Mucosa of rectum (tissue), 2 donors: ENCODE results near the gene XNDC1N.

ENCODE experiments used
- H3K27ac ChIP-seq, 2 donors: one replicate each; pipeline ENCODE4 v1.7.0; 2013; ENCODE audit warnings: inconsistent platforms in 2 of 2, low read depth in 2 of 2, low read length in 2 of 2
- H3K27me3 ChIP-seq, 2 donors: one replicate each; pipeline ENCODE4 v1.7.0; 2013; ENCODE audit warnings: low read length in 2 of 2; ENCODE audit not compliant: control insufficient read depth in 2 of 2, insufficient read depth in 2 of 2
- H3K36me3 ChIP-seq, 2 donors: one replicate each; pipeline ENCODE4 v1.7.0; 2013; ENCODE audit warnings: low read length in 2 of 2; ENCODE audit not compliant: control insufficient read depth in 2 of 2, insufficient read depth in 2 of 2
- H3K4me1 ChIP-seq, 2 donors: one replicate each; pipeline ENCODE4 v1.7.0; 2013; ENCODE audit warnings: low read length in 2 of 2, mild to moderate bottlenecking in 1 of 2; ENCODE audit not compliant: control insufficient read depth in 2 of 2, insufficient read depth in 2 of 2
- H3K4me3 ChIP-seq, 2 donors: one replicate each; pipeline ENCODE4 v1.7.0; 2013; ENCODE audit warnings: low read length in 2 of 2
- H3K9ac ChIP-seq, 2 donors: one replicate each; pipeline ENCODE4 v1.7.0; 2013; ENCODE audit warnings: low read length in 2 of 2, low read depth in 1 of 2, mild to moderate bottlenecking in 1 of 2
- H3K9me3 ChIP-seq, 2 donors: one replicate each; pipeline ENCODE4 v1.7.0; 2013; ENCODE audit warnings: low read length in 2 of 2; ENCODE audit not compliant: control insufficient read depth in 2 of 2
- donor health status: healthy.
- donor health status: Normal muscosa, but diverticular disease.

Gene XNDC1N

GRCh38 chr11:71927820-71928736, at the start of gene XNDC1N:
Gene XNDC1N, minus strand, starts transcription at chr11:71928594. Its CDS starts 5,241 bp downstream, at chr11:71923353.
- Histone ChIP-seq H3K4me1 (peaks cover 10 to 16% of the 10 kb centered on the region in 2 donors), H3K9me3 (no peaks in the 10 kb centered on the region), H3K27me3 (no peaks in the 10 kb centered on the region), H3K9ac (peak within 1 kb of the TSS; percentile 79 to 97), H3K4me3 (peak within 1 kb of the TSS; percentile 96 to 97), H3K27ac (peak within 1 kb of the TSS; percentile 92 to 93), H3K36me3 (no peaks in the 10 kb centered on the region)

GRCh38 chr11:71977743-71978418, 49.5 kb upstream of the XNDC1N start:
- Histone ChIP-seq H3K27me3 (no peaks in the 10 kb centered on the region), H3K9ac (no peak overlapping the region), H3K4me3 (no peak overlapping the region), H3K36me3 (peaks cover 3 to 13% of the 10 kb centered on the region in 2 donors), H3K27ac (no peak overlapping the region), H3K9me3 (no peaks in the 10 kb centered on the region), H3K4me1 (no peaks in the 10 kb centered on the region)

- no peak overlapping the region for H3K9ac ChIP-seq
- H3K27me3 ChIP-seq, result no peaks in the 10 kb centered on the region
- H3K4me3 ChIP-seq, result no peak overlapping the region
- no peaks in the 10 kb centered on the region for H3K9me3 ChIP-seq
- peaks cover 3 to 13% of the 10 kb centered on the region in 2 donors for H3K36me3 ChIP-seq
- no peak overlapping the region for H3K27ac ChIP-seq
- no peaks in the 10 kb centered on the region for H3K4me1 ChIP-seq
Observed at GRCh38 chr11:71977090-71977489, 48.7 kb upstream of the XNDC1N start.

- H3K4me3 ChIP-seq, result no peak overlapping the region
- H3K27me3 ChIP-seq, result no peaks in the 10 kb centered on the region
- no peak overlapping the region for H3K27ac ChIP-seq
- no peaks in the 10 kb centered on the region for H3K9me3 ChIP-seq
- no peak overlapping the region for H3K9ac ChIP-seq
- H3K4me1 ChIP-seq, result no peaks in the 10 kb centered on the region
- H3K36me3 ChIP-seq, result peaks cover 7 to 13% of the 10 kb centered on the region in 2 donors
Observed at GRCh38 chr11:71976551-71976950, 48.2 kb upstream of the XNDC1N start.

GRCh38 chr11:71971680-71972079, 43.3 kb upstream of the XNDC1N start:
- peaks cover 6 to 18% of the 10 kb centered on the region in 2 donors for H3K36me3 ChIP-seq

GRCh38 chr11:71964641-71965040, 36.2 kb upstream of the XNDC1N start:
- Histone ChIP-seq H3K4me1 (no peaks in the 10 kb centered on the region), H3K27ac (no peak overlapping the region), H3K9ac (no peak overlapping the region), H3K36me3 (peaks cover 11 to 16% of the 10 kb centered on the region in 2 donors), H3K27me3 (no peaks in the 10 kb centered on the region), H3K4me3 (no peak overlapping the region), H3K9me3 (no peaks in the 10 kb centered on the region)

More at GRCh38 chr11:71971680-71972079, 43.3 kb upstream of the XNDC1N start:
- H3K9me3 ChIP-seq, result no peaks in the 10 kb centered on the region
- H3K4me1 ChIP-seq, result no peaks in the 10 kb centered on the region
- H3K4me3 ChIP-seq, result no peak overlapping the region
- H3K9ac ChIP-seq, result no peak overlapping the region
- no peak overlapping the region for H3K27ac ChIP-seq
- no peaks in the 10 kb centered on the region for H3K27me3 ChIP-seq

- no peak overlapping the region for H3K4me3 ChIP-seq
- no peaks in the 10 kb centered on the region for H3K27me3 ChIP-seq
- no peak overlapping the region for H3K27ac ChIP-seq
- H3K4me1 ChIP-seq, result no peaks in the 10 kb centered on the region
- H3K36me3 ChIP-seq, result peaks cover 11 to 12% of the 10 kb centered on the region in 2 donors
- H3K9ac ChIP-seq, result no peak overlapping the region
- no peaks in the 10 kb centered on the region for H3K9me3 ChIP-seq
Observed at GRCh38 chr11:71963468-71963867, 35.1 kb upstream of the XNDC1N start.

- H3K27me3 ChIP-seq, result no peaks in the 10 kb centered on the region
- no peak overlapping the region for H3K27ac ChIP-seq
- no peaks in the 10 kb centered on the region for H3K4me1 ChIP-seq
- H3K9ac ChIP-seq, result no peak overlapping the region
- H3K36me3 ChIP-seq, result peaks cover 6 to 11% of the 10 kb centered on the region in 2 donors
- no peak overlapping the region for H3K4me3 ChIP-seq
- no peaks in the 10 kb centered on the region for H3K9me3 ChIP-seq
Observed at GRCh38 chr11:71962428-71963038, 34.1 kb upstream of the XNDC1N start.

- Histone ChIP-seq H3K9ac (no peak overlapping the region), H3K27me3 (no peaks in the 10 kb centered on the region), H3K4me1 (no peaks in the 10 kb centered on the region), H3K9me3 (no peaks in the 10 kb centered on the region), H3K27ac (no peak overlapping the region), H3K36me3 (peaks cover 6 to 10% of the 10 kb centered on the region in 2 donors), H3K4me3 (no peak overlapping the region)
Observed at GRCh38 chr11:71955898-71956456, 27.6 kb upstream of the XNDC1N start.
